ENCODE measurements around the gene DNAL1.

The DNAL1 gene

GRCh38 chr14:73752297-73752992, 107.7 kb downstream of the DNAL1 start:
- DNase-seq (ENCODE audit: low read depth) = peak; percentile 73
- H3K4me3 ChIP-seq (replicated peaks; ENCODE audit: low read depth, low read length) = no peak overlapping the region
- TF ChIP-seq CTCF (IDR thresholded peaks at IDR 0.05; ENCODE audit: low read length, missing control alignments) = peak; percentile 36
